Activated CD4-positive, CD25-positive, alpha-beta regulatory T cell (primary cell): ENCODE data around the gene KRT78.
A peak's percentile ranks its signal among the peaks of the same experiment; 100 is the strongest.
"Not testable (repeated sequence)": the region's sequence is repeated elsewhere in the genome, so short reads cannot be mapped to it uniquely, and the experiment has no call there.

Experiments used
- DNase-seq, 4 experiments: peaks; one replicate each; lab custom pipeline; 2025; lab: John Stamatoyannopoulos, UW

Gene KRT78

DNA sequence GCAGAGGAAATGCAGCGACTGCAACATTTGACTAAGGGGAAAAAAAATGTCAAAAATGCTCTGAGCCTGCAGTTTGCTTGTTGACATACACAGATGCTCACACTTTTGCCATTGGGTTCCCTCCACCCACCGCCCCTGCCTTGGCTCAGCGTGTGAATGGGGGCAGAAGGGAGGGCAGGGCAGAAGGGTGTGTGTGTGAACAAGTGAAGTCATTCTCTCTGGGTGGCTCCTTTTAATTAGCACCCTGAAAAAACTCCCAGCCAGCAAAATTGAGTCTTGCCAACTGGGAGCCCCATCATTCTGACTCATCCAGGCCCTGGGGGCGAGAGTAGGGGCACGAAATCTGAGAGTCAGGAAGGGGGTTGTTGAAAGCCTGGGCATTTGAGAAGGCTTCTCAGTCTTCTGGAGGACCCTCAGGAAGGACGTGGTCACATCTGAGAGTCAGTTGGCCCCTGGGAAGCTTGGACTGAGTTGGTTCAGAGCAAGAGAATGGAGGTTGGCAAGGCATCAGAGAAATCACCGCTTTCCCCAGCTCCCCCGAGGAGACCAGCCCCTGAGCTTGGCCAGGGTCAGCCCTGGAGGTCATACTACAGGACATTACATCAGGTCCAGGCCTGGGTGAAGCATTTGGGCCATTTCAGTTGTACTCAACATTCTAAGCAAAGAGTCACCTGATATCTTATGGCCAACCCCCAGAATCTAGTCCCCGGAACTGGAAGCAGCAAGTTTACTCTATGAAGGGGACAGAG, 22.7 kb upstream of the KRT78 start:
- no peak for DNase-seq

GRCh38 chr12:52870361-52871290, 21.8 kb upstream of the KRT78 start:
- peak; percentile 39 to 54 (median 41) for DNase-seq

GRCh38 chr12:52867642-52868041, 18.8 kb upstream of the KRT78 start:
- DNase-seq: no peak

GRCh38 chr12:52867152-52867551, 18.4 kb upstream of the KRT78 start:
- DNase-seq: no peak

DNA sequence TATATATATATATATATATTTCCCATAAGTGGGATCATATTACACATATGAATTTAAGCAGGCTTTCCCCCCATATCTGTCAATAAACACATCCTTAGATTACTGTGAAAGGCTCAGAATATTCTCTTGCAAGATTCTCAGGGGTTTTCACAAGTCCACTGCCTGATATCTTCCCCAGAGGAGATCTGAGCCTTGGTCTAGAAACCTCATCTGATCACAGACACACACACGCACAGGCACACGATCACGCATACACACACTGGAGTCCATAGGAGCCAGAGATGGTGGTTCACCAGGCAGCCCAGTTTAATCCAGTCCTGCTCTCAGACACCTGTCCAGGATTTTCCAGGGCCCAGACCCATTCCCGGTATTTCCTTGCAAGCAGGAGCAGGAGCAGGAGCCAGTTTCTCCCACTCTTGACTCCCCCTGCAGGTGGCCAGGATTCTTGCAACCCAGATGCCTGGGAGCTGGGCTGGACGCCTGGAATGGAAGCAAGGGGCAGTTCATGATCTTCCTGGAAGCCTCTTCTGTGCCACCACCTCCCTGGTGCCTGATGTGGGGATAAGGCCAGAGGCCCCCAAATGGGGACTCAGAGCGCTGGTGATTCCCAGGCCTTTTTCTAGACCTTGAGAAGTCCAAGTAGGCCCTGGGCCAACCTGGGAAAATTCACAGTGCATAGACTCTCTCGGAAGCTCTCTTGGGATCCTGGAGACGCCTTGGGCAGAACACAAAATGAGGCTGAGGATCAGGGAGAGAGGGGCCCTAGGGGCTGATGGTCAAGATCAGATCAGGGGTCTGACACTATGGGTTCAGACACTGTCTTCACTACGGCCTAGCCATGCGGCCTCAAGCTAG, 16.5 kb upstream of the KRT78 start:
- DNase-seq: no peak

DNA sequence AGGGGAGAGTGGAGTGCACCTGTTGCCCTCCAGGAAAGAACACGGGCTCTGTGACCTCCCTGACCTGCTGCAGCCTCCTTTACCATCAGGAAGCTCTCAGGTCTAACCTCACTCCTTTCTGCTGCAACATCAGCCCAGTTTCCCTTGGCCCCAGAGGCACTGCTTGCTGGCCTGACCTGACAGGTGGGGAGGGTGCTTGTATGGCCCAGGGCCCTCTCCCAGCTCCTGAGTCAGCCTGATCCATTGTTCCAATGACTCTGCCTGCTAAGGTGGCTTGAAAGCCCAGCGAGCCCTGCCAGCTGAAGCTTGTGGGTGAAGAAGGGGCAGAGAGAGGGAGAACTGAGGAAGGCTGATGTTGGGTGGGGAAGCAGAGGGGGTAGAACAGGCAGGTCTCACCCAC, 13.2 kb upstream of the KRT78 start:
- DNase-seq: no peak

DNA sequence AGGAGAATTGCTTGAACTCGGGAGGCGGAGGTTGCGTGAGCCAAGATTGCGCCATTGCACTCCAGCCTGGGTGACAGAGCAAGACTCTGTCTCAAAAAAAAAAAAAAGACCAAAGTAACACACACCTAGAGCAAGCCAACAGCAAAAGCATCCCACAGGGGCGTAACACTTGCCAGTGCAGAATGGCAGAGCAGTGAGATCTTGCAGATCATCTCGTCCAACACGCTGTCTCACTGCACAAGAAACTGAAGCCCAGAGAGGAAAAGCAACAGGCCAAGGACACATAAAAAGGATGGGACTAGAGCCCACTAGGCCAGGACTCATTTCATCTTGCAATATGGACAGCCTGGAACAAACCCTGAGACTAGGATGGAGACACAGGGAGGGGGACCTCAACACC, 12.7 kb upstream of the KRT78 start:
- DNase-seq: no peak

- DNase-seq: no peak
These were observed 11.5 kb upstream of the KRT78 start for GRCh38 chr12:52860102-52860823.

DNA sequence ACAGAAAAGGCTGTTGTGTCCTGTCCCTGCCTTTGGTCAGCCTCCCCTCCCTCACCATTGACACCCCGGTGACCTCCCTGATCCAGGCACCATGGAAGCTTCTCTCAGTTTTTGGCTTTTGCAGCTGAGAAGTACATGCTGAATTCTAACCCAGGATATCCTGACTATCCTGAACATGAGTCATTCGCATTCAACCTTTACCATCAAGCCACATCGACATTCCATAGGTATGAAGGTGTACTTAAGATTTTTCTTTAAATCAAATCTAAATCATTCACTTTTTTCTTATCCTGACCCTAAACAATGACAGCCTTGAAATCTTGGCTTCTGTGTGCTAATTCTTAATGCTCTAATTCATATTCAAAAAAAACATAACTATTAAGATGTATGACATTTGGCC, 8.7 kb upstream of the KRT78 start:
- DNase-seq: no peak

DNA sequence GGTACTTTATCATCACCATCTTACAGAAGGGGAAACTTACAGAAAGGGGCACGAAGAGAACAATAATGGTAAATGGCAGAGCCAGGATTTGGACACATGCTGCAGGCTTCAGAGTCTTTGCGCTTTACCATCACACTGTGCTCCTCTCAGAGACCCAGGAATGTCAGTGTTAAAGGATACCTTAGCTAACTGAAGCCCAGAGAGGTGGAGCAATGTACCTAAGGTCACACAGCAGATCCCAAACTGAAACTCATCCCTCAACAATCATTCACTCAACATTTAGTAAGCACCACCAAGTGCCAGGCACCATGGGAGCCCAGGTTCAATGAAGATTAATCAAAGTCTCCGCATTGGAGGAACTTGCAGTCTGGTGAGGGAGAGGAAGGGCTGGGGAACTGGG, 8.0 kb upstream of the KRT78 start:
- no peak for DNase-seq

DNA sequence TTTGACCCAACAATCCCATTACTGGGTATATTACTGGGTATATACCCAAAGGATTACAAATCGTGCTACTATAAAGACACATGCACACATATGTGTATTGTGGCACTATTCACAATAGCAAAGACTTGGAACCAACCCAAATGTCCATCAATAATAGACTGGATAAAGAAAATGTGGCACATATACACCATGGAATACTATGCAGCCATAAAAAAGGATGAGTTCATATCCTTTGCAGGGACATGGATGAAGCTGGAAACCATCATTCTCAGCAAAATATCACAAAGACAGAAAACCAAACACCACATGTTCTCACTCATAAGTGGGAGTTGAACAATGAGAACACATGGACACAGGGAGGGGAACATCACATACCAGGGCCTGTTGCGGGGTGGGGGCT, 7.3 kb upstream of the KRT78 start:
- DNase-seq: not testable (repeated sequence)

GRCh38 chr12:52851787-52852186, 3.0 kb upstream of the KRT78 start:
- no peak for DNase-seq

GRCh38 chr12:52850681-52851080, 1.9 kb upstream of the KRT78 start:
- DNase-seq: no peak

DNA sequence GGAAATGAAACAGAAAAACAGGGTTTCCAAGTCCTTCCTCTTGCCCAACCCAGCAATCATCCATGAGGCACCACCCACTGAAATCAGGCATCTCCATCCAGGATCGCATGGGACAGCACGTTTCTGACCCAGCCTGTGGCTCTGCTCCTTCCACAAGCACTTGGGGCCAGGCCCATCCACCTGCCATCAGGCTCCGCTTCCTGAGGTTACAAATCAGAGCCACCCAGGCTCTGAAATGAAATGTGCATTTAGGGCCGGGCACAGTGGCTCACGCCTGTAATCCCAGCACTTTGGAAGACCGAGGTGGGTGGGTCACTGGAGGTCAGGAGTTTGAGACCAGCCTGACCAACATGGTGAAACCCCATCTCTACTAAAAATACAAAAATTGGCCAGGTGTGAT, 717 bp upstream of the KRT78 start:
- no peak for DNase-seq

DNA sequence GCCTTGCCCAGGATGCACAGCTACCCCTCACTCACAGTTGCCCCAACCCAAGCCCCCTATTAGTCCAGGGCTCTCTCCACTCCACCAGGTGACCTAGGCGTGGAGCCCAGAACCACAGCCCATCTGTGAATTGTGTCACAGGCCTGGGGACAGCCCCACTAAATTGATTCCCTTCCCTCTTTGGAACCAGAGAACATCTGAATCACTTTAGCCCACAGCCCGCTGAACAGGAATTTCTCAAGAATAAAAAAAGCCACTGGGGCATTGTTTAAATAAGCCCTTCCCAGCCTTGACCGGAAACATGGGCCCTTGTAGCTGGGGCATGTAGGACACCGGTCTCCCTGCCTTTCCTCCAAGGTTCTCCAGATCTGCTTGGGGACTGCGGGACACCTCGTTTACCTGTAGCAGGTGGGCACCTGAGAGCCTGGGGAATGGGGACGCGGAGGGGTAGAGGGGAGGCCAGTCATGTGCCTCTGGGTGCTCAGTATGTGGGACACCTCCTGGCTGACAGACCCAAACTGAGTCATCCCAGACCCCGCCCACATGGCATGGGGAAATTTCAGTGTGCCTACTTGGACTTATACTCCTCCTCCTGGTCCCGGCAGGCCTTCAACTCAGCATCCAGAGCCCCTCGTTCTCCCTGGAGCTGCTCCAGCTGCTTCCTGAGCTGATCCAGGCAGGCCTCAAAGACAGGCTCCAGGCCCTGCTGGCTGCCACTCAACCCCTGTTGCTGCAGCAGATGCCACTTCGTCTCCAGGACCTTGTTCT, 1.3 kb downstream of the KRT78 start:
- DNase-seq: no peak

GRCh38 chr12:52846356-52846970, 2.3 kb downstream of the KRT78 start:
- DNase-seq: no peak

- no peak for DNase-seq
These were observed 2.8 kb downstream of the KRT78 start for GRCh38 chr12:52845946-52846345.

DNA sequence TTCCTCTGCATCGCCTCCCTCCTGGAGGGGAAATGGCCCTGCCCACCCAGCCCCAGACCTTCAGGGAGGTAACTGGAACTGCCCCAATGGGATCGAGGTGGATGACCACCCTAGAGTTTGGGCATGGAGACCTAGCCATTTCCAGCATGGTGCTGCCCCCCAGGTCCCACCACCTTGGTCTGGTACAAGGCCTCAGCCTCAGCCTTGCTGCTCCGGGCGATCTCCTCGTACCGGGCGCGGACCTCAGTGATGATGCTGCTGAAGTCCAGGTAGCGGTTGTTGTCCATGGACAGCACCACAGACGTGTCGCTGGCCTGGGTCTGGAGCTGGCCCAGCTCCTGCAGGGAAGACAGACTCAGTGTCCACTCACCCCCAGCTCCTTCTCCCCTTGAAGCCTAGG, 4.4 kb downstream of the KRT78 start:
- DNase-seq: no peak

GRCh38 chr12:52839436-52840105, 9.2 kb downstream of the KRT78 start:
- no peak for DNase-seq
